Activated CD4-positive, alpha-beta T cell treated with anti-CD3 and anti-CD28 coated beads for 24 hours (primary cell): ENCODE results near the gene EIF4E2.
"Not testable (repeated sequence)": the region's sequence is repeated elsewhere in the genome, so short reads cannot be mapped to it uniquely, and the experiment has no call there.

Experiments used
- DNase-seq, 2 donors: peaks; one replicate each; pipeline ENCODE4 v3.0.0-alpha.2; 2020; ENCODE audit warnings: low read depth in 2 of 2

The EIF4E2 gene

DNA sequence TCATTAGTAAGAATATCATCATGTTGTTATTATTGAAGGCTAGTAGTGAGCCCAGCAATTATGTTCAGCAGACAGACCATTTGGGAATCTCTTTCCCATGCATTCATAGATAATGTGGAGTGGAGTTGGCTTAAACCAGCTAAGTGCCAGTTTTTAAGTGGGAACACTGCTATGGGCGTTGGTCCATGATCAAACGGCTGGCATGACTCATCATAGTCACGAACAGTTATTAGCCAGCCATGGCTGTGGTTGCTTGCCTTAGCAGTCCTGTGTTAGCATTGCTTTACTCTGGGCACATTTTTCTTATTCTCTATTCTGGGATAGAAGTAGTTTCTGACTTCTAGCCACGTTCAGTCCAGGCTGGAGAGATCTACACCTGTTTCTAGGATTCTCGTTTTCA, 17.7 kb downstream of the EIF4E2 start:
- DNase-seq, result no peak

DNA sequence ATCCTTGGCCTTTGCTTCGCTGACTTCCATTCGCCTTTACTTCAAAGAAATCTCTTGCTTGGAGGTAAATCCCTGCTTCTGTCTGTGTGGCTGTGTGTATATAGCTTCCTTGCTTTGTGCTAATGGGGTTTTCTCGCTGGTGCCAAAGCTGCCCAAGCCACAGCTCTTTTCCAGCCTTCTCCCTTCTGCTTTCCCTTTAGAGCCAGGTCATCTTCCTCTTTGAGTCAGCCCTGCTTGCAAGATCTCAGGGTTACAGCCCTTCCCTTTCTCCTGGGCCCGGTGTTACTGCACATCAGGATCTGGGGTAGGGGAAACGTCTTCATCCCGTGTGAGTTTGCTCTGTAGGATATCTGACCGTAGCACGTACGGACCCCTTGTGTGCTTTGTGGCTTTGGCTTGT, 19.1 kb downstream of the EIF4E2 start:
- DNase-seq, result no peak

DNA sequence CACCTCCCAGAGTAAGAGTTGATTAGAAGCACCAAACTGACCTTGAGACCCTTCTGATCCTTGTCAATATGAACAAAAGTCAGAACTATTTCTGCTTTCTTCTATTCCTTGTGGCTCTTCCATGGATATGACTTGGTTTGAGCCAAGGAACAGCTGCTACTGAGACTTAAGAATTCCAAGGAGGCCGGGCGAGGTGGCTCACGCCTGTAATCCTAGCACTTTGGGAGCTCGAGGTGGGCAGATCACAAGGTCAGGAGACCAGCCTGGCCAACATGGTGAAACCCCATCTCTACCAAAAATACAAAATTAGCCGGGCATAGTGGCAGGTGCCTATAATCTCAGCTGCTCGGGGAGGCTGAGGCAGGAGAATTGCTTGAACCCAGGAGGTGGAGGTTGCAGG, 20.0 kb downstream of the EIF4E2 start:
- DNase-seq, result not testable (repeated sequence)

DNA sequence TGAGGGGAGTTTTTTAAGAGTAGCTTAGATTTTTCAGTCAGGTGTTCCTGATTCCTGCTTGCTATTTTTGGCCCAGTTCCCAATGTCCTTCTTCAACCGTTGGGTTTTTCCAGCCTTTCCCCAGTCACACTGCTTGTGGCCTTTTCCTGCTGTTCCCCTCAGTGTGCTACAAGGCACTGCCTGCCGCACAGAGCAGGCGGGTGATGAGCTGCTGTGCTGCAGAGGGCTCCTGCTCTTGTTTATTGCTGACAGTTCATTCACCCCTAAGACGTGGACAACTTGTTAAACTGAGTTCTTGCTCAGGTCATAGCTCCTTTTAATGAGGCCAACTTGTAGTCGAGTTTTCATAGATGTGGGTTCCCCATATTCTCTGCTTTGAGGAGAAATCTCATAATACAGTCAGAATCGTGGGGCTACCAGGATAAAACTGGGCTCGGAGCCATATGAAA, 20.6 kb downstream of the EIF4E2 start:
- no peak for DNase-seq

DNA sequence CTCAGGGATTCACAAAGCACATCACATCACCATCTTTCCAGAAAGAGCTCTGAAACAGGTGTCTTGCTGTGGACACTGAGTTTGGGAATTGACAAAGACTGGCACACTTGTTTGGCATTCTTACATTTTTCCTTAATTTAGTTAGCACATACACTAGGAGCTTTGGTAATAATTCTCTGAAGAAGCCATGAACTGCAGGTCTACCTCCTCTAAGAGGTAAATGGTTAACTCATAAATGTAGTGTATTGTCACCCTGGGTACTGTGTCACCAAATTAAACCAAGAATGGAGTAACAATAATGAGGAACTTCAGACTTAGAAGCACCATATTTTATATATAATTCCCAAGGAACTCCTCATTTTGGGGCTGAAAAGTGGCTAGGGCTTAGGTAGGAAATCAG, 22.6 kb downstream of the EIF4E2 start:
- no peak for DNase-seq

DNA sequence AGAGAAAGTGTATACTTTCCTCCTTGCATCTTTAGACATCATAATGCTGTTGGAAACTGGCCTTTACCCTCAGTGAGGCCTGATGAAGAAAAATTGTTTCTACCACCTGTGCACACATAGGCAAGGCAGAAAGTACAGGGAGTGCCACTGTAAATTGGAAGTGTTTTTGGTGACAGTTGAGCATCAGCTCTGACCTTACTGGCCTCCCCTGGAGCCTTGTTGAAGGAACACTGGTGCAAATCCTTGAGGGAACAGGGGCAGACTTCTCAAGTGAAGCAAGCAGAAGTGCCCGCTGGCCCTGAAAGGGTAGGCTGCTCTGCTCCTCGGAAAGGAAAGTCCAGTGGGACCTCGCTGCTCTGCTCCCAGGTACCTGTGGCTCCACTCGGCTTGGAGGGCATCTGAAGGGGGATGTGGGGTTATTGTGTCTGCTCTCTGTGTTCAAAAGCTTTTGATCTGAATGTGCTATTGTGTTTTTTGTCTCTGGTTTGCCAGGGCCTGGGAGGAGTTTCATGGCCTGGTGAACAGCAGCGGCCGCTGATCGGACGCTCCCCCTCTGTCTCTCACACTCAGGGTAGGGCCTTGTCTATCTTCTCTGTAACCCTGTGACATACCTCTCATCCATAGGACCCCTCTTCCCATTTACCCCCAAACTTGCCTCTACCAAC, 23.4 kb downstream of the EIF4E2 start:
- DNase-seq, result no peak

DNA sequence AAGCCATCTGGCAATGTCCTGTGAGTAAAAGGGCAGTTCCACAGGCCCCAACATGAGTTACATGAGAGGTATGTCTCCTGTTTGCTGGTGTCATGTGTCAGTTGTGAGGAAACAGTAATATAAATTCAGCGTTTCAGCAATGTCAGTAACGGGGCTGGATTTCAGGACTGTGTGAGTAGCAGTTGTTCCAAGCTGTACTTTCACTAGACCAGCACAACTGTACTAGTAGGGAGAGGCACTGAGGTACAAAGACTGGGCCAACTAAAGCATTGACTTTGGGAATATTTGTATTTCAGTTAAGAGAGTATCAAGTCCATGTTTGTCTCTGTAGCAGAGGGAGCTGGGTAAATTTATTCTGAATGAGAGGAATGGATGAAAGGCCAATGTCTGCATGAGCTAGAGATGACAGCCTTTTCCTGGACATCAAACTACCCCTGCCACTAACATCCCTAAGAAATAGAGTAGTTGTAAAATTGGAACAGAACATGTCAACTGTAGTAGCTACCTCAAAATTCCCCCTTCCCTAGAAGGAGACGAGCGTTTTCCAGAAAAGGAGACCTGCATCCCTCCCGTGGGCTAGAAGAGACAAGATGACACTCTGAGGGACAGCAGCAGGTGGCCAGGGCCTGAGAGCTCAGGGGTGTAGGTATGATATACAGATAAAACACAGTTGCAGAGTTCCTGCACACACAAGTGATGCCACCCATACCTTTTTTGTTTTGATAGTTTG, 24.4 kb downstream of the EIF4E2 start:
- no peak for DNase-seq

DNA sequence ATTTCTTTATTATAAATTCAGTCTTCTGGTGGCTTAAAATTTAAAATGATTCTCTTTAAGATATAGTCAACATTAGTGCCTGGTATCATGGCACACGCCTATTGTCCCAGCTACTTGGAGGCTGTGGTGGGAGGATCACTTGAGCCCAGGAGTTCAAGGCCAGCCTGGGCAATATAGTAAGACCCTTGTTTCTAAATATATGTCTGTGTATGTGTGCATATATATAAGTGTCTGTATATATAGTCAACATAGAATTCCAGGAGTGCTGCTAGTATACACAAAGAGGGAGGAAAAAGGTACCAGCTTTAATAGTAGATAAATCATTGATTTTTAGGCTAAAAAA, 24.9 kb downstream of the EIF4E2 start:
- no peak for DNase-seq

DNA sequence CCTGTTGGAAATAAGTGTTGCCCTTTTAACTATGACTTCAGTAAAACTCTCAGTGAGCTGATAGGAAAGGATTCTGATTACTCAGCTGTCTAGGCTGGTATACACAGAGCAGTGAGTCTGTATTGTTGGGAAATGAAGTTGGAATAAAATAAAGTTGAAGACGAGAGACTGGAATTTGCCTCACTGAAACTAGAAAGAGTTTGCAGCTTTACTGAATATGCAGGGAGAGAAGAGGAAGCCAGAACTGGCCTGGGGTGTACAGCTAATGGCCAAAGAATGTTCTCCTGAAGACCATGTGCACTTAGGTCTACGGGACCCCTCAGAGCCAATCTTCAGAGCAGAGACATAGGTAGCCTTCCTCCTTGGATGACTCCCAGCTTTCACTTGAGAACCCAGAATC, 26.5 kb downstream of the EIF4E2 start:
- DNase-seq, result no peak

DNA sequence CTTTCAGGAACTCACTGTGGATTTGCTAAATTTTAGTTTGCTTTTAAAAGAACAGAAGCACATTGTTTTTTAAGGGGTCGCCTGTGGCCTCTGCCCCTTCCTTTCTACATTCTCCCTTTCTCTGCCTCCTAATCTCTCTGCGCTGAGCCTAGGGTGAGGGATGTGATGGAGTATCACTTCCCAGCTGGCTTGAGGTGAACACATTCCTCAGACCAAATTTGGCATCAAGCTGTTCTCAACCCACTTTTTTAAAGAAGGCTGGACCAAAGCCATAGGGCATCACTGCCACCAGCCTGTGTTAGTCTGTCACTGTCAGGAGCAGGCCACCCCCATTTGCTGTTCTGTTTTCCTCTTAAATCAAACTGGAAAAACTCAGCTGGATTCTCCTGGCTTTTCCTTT, 27.4 kb downstream of the EIF4E2 start:
- DNase-seq, result no peak

DNA sequence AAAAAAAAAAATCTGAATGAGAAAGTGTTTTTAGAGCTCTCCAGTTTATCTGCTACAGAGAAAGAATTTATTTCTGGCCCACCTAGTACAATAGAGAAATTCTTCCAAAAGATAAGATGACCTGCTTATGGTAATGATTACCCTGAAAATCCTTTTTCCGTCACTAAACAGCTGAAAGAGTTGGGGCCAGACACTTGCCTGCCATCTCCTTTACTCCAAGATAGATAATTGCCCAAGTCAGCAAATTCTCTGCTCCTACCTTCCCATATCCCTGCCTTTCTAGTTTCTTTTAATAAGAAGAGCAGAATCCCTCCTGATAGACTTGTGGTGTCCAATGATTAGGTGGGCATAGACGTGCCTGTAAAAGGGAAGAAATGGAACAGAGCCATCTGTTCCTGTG, 28.1 kb downstream of the EIF4E2 start:
- no peak for DNase-seq

DNA sequence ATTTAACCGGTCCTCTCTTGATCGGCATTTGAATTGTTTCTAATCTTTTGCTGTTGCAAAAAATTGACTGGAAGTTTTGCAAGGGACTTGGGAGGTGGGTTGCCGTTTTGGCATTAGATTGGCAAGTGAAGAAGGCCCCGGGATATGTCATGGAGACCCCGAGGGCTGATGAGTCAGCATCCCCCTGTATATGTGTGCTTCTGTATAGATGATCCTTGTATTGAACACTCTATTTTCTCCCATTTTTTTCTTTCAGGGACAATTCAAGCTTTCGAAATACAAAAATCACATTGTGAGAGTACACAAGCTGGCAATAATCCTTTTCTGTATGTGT, 30.1 kb downstream of the EIF4E2 start:
- no peak for DNase-seq

DNA sequence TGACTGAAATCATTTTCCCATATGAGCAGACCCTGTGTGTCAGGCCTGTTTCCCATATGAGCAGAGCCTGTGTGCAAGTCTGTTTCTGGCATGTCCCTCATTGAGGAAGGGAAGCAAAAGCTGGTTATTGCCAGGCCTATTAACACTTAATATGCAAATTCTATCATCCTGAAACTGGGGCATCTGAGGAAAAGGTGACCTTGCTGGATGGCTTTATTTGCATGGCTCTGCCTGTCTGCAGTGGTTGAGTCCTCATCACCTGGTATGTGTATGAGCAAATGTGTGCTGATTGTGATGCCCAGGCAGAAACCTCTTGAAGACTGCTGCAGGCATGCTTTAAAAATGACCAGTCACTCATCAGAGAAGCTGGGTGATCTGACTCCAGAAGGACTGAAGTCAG, 31.2 kb downstream of the EIF4E2 start:
- no peak for DNase-seq

DNA sequence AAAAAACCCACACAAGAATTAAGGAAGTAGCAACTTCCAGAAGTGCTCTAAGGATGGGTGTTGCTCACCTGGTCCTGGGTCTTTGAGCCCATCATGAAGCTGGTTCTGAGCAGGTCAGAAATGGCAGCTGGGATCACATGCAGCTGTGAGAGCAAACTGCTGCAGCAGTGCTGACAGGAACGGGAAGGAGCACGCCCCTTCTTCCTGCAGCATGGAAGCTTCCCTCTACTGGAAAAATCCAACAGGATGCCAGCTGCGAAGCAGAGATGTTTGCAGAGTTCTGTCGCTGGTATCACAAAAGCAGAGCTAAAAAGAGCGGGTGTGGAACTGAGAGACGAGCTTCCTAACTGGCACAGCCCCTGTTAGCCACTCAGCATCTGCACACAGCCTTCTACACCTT, 33.7 kb downstream of the EIF4E2 start:
- DNase-seq, result no peak

DNA sequence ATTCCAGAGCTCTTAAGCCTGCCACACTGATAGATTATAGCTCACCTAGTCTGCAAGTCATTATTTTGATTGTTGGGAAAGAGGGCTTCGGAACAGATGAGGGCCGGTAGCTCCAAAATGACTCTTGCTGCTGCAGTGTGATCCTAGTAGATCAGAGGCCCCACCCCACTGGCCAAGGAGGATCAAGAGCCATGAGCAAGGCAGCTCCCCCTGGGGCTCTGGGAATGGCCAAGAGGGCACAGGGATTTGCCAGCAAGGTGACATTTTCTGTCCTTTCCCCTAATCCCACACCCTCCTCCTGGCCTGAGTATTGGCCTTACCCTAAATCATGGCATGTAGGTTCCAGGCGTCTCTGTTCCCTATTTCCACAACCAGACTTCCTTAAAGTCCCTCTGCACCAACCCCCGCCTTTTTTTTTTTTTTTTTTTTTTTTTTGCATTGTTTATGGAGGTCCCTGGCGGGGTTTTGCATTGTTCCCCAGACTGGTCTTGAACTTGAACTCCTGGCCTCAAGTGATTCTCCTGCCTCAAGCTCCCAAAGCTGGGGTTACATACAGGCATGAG, 36.5 kb downstream of the EIF4E2 start:
- no peak for DNase-seq

DNA sequence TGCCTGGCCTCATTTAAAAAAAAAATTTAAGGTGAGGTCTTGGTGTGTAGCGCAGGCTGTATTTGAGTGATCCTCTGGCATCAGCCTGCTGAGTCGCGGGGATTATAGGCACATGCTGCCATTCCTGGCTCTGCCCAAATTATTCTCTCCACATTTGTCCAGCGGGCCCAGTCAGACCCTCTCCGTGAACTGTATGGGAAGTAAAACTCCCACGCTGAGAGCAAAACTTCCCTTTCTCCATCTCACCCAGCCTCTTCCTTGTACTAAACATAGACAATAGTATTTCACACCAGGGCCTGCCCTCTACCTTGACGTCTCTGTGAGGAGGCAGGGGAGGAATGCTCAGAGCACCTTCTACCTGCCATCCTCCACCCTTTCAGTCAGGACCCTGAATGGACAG, 37.0 kb downstream of the EIF4E2 start:
- DNase-seq, result no peak

DNA sequence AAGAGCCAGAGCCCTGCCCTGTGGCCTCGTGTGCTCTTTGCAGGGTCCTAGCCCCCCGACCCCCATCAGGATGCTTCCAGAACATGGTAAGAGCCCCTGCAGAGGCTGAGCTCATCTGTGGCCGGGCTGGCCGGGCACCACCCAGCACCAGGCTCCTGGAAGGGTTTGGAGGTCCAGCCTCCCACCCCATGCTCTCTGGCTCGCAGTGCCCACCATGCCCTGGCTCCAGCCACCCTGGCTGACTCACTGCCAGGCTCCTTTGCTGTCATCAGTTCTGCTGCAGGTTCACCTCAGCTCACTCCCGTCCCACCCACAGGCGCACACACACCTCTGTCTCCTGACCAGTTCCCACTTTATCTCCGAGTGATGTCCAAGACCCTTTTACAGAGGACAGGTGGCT, 37.5 kb downstream of the EIF4E2 start:
- no peak for DNase-seq

DNA sequence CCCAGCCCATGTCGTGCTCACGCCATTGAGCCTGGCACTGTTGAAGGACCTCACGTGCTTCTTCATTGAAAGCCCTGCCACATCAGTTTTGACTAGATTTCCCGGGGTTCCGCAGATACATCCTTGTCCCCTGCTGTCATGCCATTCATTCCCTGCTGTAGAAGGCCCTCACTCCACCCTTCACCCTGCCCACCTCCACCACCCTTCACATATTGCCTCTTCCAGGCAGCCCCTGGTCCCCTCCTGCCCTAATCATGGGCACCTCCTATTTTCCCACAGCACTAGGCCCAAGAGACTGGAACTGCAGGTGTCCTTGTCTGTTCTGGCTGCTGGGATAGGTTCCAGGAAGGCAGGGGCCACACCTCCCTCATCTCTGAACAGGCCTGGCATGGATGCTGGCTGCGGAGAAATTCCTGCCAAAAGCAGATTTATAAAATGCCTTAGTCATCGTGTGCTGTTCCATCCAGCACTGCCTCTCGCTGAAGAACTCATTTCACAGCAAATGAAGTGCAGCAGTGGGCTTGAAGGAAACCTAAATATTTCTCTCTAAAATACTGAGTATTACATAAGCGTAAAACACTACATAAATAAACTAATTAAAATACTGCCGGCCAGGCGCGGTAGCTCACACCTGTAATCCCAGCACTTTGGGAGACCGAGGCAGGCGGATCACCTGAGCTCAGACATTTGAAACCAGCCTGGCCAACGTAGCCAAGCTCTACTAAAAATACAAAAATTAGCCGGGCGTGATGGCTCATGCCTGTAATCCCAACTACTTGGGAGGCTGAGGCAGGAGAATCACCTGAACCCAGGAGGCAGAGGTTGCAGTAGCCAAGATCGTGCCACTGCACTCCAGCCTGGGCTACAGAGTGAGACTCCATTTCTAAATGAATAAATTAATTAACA, 38.4 kb downstream of the EIF4E2 start:
- DNase-seq, result no peak

DNA sequence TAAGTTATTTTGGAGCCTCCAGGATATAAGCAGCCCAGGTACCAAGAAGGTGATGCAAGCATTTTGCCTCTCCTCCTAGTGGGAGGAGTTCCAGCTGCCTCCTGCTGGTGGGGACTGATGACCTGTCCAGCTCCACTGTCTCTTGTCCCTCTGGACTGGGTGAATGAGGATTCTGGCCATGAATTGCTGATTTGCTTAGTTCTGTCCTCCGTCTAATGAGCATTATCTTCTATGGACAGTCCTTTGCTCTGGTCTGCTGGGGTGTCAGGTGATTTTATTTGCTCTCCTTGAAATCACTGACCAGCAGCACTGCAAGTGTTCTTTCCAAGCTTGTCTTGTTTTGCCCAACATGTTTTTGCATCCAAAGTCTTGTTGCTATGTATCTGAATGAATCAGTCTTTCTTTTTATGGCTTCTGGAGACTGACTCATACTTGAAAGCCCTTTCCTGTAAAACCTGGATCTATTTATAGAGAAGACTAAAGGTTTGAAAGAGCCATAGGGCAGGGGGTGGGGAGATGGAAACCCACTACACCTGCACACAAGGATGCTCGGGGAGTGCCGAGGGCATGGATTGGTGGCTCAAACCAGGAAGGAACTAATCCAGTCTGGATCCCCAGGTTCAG, 42.4 kb downstream of the EIF4E2 start:
- DNase-seq, result no peak

DNA sequence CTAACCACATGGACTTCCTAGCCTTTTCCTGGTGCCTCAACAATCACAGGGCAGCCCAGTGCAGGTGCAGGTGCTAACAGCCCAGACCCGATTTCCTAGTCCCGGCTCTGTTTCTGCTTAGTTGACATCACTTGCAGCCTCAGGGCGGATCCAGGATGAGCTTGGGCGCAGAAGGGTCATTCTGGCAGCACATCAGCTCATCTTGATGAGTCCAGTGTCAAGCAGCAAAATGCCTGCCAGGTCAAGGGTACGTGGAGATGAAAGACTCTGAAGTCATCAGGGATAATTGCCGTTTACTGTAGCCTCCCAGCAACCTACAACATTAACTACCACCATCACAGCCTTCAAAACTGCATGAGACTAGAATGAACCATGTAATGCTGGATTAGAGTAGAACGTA, 43.5 kb downstream of the EIF4E2 start:
- no peak for DNase-seq

DNA sequence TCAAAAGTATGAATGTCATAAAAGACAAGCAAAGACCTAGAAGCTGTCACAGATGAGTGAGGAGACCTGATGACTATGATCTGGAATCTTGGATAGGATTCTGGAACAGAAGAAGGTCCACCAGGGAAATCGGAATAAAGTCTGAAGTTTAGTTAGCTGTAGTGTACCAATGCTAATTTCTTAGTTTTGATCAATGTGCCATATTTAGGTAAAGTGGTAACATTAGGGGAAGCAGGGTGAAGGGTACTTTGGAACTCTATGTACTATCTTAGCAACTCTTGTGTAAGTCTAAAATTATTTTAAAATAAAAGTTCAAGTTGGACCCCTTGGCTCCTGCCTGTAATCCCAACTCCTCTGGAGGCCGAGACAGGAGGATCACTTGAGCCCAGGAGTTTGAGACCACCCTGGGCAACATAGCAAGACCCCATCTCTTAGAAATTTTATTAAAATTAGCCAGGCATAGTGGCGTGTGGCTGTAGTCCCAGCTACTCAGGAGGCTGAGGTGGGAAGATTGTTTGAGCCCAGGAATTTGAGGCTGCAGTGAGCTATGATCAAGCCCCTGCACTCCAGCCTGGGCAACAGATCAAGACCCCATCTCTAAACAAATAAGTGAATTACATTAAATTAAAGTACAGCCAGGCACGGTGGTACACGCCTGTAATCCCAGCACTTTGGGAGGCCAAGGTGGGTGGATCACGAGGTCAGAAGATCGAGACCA, 47.0 kb downstream of the EIF4E2 start:
- no peak for DNase-seq
